Panc1 (cell line): ENCODE measurements around the gene KLHL30.

Experiments used
- CTCF ChIP-seq: fragments of 450-650 bp; IDR thresholded peaks from 2 replicates; pipeline ENCODE4 v1.5.1; 2017; ENCODE audit warnings: mild to moderate bottlenecking
- POLR2AphosphoS5 ChIP-seq: IDR thresholded peaks from 2 replicates; pipeline ENCODE4 v1.6.1; 2012; ENCODE audit warnings: mild to moderate bottlenecking, low read depth, low read length, moderate library complexity
- REST ChIP-seq, 2 experiments: IDR thresholded peaks; 2 replicates each; pipeline ENCODE4 v1.6.1; 2011 to 2012; ENCODE audit warnings: low read depth in 2 of 2, control low read depth in 1 of 2, low read length in 1 of 2, mild to moderate bottlenecking in 1 of 2, moderate library complexity in 1 of 2; ENCODE audit not compliant: insufficient read depth in 1 of 2
- SIN3A ChIP-seq: IDR thresholded peaks from 2 replicates; pipeline ENCODE4 v1.6.1; 2012; ENCODE audit warnings: low read depth, mild to moderate bottlenecking, low read length, moderate library complexity, borderline replicate concordance; ENCODE audit not compliant: insufficient read depth

- no peak for TF ChIP-seq CTCF
- no peak for TF ChIP-seq POLR2AphosphoS5
- TF ChIP-seq REST (IDR thresholded peaks at IDR 0.05; ENCODE audit: insufficient read depth in 1 of 2, low read depth in 2 of 2, low read length in 1 of 2) = no peak
- no peak for TF ChIP-seq SIN3A
These were observed 4.1 kb downstream of the KLHL30 start for GRCh38 chr2:238142382-238143205.
